Measurements from ENCODE around the gene PDCD4.

- no peak for TF ChIP-seq ZSCAN29 (CRISPR knock-in tag; conservative IDR thresholded peaks at IDR 0.05)
- TF ChIP-seq MBNL3 (CRISPR knock-in tag; conservative IDR thresholded peaks at IDR 0.05), result no peak
Observed at GRCh38 chr10:110931769-110932381, 60.1 kb downstream of the PDCD4 start.
